HepG2 (cell line): ENCODE measurements around the gene CAMK2A. TPM values are rescaled to one million over a fixed set of nuclear protein-coding genes. Genes with fewer than 3 reads are reported as not detected.

Source experiments
- ELF4 ChIP-seq: sonication (generic); formaldehyde crosslinking; IDR thresholded peaks from 2 replicates; pipeline ENCODE4 v1.5.0; 2020; ENCODE audit warnings: missing genetic modification reagents, mild to moderate bottlenecking, moderate library complexity, borderline replicate concordance
- FOSL1 ChIP-seq: sonication (generic); formaldehyde crosslinking; IDR thresholded peaks from 2 replicates; pipeline ENCODE4 v1.9.0; 2021; ENCODE audit warnings: missing genetic modification reagents, borderline replicate concordance
- TARDBP ChIP-seq: sonication (generic); formaldehyde crosslinking; IDR thresholded peaks from 2 replicates; pipeline ENCODE4 v1.8.0; 2022; ENCODE audit warnings: mild to moderate bottlenecking, missing genetic modification reagents
- TEAD3 ChIP-seq: optimal IDR thresholded peaks from 2 replicates; pipeline ENCODE3; 2016; ENCODE audit warnings: borderline replicate concordance
- YY1 ChIP-seq: IDR thresholded peaks from 2 replicates; pipeline ENCODE4 v1.6.1; 2011; ENCODE audit warnings: low read length, low read depth, moderate library complexity, mild to moderate bottlenecking; ENCODE audit not compliant: insufficient read depth, insufficient replicate concordance
- ZMYM4 ChIP-seq: sonication (generic); formaldehyde crosslinking; IDR thresholded peaks from 2 replicates; pipeline ENCODE4 v1.8.1; 2023; ENCODE audit warnings: mild to moderate bottlenecking, missing genetic modification reagents
- polyA plus RNA-seq, 8 experiments: library from polyadenylated mRNA; depleted of rRNA in 3 of 8; stranded (reverse) in 7 of 8; unstranded in 1 of 8; fragments of >200 nt; fragmentation: Illumina TruSeq in 4 of 8; extraction: Trizol in 4 of 8; gene quantifications; 2 replicates each; pipeline versions ENCODE4 v1.2.1 to v1.2.3, GENCODE V29; 2011 to 2016; ENCODE audit warnings: low read depth in 4 of 8, missing spikeins in 1 of 8, mixed read lengths in 1 of 8; ENCODE audit not compliant: insufficient read depth in 1 of 8
- total RNA-seq, 5 experiments: library from RNA; depleted of rRNA; stranded (reverse); fragments of >200 nt; fragmentation: Illumina TruSeq; extraction: Trizol; gene quantifications; 2 replicates each; pipeline ENCODE4 v1.2.3, GENCODE V29; 2016; ENCODE audit warnings: low read depth in 1 of 5
- TF ChIP-seq, protein P1 (sequence below): sonication (generic); formaldehyde crosslinking; IDR thresholded peaks from 2 replicates; pipeline ENCODE4 v1.5.0; 2020; ENCODE audit warnings: missing genetic modification reagents
- TF ChIP-seq, protein P2 (sequence below): sonication (generic); formaldehyde crosslinking; IDR thresholded peaks from 2 replicates; pipeline ENCODE4; 2020; ENCODE audit warnings: missing genetic modification reagents, mild to moderate bottlenecking, borderline replicate concordance
- TF ChIP-seq, protein P3 (sequence below): sonication (generic); formaldehyde crosslinking; IDR thresholded peaks from 2 replicates; pipeline ENCODE4 v1.8.0; 2022; ENCODE audit warnings: mild to moderate bottlenecking, missing genetic modification reagents, borderline replicate concordance
- TF ChIP-seq, protein P4 (sequence below): sonication (generic); formaldehyde crosslinking; IDR thresholded peaks from 2 replicates; pipeline ENCODE4 v1.5.0; 2020; ENCODE audit warnings: missing genetic modification reagents, mild to moderate bottlenecking, borderline replicate concordance
- TF ChIP-seq, protein P5 (sequence below): sonication (generic); formaldehyde crosslinking; IDR thresholded peaks from 2 replicates; pipeline ENCODE4 v1.4.0; 2020; ENCODE audit warnings: missing genetic modification reagents, borderline replicate concordance
- TF ChIP-seq, protein P6 (sequence below): IDR thresholded peaks from 2 replicates; pipeline ENCODE4 v1.6.1; 2016; ENCODE audit warnings: mild to moderate bottlenecking

CAMK2A gene
- total and polyA plus RNA-seq, 2 of the 13 experiments (the other 11 are each of a cell fraction or from before 2014, with no cell fraction given): 0.11 TPM; not detected in 1

DNA sequence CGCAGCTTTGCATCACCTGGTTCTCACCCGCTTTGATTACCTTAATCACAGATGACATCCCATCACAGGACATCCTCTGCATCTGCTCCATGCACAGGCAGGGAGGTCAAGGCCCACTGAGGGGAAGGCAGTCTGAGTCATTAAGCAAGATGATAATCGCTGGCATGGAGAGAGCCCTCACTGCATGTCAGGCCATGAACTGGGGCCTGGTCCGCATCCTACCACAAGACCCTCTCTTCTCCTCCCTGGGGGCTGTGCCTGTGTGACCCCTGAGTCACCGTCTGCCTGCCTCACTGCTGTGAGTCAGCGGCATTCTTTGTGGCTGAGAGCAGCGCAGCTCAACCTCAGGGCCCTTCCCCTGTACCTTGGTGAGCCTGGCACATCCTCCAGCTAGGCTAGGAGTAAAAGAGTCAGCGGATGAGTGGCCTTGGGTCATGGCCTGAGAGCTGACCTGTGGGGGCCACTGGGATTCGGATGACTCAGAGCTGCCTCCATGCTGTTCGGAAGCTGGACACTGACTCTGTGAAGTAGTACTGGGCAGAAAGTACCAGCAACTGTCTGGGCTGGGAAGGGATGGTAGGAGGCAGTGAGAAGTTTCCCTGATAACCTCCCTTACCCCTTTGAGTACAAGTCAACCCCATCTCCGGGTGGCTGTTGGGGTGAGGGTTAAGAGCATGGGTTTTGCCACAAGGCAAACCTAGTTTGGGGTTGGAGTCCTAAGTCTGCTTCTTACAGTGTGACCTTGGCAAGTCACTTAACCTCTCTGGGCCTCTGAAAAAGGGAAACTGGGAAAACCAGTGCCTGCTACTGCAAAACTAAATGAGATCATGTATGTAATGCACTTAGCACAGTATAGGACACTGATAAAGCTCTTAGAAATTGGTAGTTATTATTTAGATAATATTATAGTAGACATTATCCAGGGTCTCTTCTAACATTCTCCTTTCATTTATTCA, 27.8 kb upstream of the CAMK2A start (continued):
- TF ChIP-seq, protein P1, sequence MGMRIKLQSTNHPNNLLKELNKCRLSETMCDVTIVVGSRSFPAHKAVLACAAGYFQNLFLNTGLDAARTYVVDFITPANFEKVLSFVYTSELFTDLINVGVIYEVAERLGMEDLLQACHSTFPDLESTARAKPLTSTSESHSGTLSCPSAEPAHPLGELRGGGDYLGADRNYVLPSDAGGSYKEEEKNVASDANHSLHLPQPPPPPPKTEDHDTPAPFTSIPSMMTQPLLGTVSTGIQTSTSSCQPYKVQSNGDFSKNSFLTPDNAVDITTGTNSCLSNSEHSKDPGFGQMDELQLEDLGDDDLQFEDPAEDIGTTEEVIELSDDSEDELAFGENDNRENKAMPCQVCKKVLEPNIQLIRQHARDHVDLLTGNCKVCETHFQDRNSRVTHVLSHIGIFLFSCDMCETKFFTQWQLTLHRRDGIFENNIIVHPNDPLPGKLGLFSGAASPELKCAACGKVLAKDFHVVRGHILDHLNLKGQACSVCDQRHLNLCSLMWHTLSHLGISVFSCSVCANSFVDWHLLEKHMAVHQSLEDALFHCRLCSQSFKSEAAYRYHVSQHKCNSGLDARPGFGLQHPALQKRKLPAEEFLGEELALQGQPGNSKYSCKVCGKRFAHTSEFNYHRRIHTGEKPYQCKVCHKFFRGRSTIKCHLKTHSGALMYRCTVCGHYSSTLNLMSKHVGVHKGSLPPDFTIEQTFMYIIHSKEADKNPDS: 0 out of 2 replicates have a peak, but pooled peaks have one; percentile 29
- TF ChIP-seq, protein P2, sequence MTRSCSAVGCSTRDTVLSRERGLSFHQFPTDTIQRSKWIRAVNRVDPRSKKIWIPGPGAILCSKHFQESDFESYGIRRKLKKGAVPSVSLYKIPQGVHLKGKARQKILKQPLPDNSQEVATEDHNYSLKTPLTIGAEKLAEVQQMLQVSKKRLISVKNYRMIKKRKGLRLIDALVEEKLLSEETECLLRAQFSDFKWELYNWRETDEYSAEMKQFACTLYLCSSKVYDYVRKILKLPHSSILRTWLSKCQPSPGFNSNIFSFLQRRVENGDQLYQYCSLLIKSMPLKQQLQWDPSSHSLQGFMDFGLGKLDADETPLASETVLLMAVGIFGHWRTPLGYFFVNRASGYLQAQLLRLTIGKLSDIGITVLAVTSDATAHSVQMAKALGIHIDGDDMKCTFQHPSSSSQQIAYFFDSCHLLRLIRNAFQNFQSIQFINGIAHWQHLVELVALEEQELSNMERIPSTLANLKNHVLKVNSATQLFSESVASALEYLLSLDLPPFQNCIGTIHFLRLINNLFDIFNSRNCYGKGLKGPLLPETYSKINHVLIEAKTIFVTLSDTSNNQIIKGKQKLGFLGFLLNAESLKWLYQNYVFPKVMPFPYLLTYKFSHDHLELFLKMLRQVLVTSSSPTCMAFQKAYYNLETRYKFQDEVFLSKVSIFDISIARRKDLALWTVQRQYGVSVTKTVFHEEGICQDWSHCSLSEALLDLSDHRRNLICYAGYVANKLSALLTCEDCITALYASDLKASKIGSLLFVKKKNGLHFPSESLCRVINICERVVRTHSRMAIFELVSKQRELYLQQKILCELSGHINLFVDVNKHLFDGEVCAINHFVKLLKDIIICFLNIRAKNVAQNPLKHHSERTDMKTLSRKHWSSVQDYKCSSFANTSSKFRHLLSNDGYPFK: 0 out of 2 replicates have a peak, but pooled peaks have one; percentile 29
- TF ChIP-seq YY1 (peak; percentile 32), ELF4 (CRISPR knock-in tag) (no peak), TARDBP (0 out of 2 replicates have a peak, but pooled peaks have one; percentile 11), FOSL1 (CRISPR knock-in tag) (peak; percentile 70), ZMYM4 (no peak), TEAD3 (CRISPR knock-in tag) (peak; percentile 75)
- TF ChIP-seq, protein P3, sequence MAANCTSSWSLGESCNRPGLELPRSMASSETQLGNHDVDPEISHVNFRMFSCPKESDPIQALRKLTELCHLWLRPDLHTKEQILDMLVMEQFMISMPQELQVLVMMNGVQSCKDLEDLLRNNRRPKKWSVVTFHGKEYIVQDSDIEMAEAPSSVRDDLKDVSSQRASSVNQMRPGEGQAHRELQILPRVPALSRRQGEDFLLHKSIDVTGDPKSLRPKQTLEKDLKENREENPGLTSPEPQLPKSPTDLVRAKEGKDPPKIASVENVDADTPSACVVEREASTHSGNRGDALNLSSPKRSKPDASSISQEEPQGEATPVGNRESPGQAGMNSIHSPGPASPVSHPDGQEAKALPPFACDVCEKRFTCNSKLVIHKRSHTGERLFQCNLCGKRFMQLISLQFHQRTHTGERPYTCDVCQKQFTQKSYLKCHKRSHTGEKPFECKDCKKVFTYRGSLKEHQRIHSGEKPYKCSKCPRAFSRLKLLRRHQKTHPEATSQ (CRISPR knock-in tag): 0 out of 2 replicates have a peak, but pooled peaks have one; percentile 56
- TF ChIP-seq, protein P4, sequence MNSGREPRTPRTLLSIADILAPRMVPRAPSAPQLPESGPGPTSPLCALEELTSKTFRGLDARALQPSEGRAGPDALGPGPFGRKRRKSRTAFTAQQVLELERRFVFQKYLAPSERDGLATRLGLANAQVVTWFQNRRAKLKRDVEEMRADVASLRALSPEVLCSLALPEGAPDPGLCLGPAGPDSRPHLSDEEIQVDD: no peak
- TF ChIP-seq, protein P5, sequence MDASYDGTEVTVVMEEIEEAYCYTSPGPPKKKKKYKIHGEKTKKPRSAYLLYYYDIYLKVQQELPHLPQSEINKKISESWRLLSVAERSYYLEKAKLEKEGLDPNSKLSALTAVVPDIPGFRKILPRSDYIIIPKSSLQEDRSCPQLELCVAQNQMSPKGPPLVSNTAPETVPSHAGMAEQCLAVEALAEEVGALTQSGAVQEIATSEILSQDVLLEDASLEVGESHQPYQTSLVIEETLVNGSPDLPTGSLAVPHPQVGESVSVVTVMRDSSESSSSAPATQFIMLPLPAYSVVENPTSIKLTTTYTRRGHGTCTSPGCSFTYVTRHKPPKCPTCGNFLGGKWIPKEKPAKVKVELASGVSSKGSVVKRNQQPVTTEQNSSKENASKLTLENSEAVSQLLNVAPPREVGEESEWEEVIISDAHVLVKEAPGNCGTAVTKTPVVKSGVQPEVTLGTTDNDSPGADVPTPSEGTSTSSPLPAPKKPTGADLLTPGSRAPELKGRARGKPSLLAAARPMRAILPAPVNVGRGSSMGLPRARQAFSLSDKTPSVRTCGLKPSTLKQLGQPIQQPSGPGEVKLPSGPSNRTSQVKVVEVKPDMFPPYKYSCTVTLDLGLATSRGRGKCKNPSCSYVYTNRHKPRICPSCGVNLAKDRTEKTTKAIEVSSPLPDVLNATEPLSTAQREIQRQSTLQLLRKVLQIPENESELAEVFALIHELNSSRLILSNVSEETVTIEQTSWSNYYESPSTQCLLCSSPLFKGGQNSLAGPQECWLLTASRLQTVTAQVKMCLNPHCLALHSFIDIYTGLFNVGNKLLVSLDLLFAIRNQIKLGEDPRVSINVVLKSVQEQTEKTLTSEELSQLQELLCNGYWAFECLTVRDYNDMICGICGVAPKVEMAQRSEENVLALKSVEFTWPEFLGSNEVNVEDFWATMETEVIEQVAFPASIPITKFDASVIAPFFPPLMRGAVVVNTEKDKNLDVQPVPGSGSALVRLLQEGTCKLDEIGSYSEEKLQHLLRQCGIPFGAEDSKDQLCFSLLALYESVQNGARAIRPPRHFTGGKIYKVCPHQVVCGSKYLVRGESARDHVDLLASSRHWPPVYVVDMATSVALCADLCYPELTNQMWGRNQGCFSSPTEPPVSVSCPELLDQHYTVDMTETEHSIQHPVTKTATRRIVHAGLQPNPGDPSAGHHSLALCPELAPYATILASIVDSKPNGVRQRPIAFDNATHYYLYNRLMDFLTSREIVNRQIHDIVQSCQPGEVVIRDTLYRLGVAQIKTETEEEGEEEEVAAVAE (CRISPR knock-in tag): no peak
- TF ChIP-seq, protein P6, sequence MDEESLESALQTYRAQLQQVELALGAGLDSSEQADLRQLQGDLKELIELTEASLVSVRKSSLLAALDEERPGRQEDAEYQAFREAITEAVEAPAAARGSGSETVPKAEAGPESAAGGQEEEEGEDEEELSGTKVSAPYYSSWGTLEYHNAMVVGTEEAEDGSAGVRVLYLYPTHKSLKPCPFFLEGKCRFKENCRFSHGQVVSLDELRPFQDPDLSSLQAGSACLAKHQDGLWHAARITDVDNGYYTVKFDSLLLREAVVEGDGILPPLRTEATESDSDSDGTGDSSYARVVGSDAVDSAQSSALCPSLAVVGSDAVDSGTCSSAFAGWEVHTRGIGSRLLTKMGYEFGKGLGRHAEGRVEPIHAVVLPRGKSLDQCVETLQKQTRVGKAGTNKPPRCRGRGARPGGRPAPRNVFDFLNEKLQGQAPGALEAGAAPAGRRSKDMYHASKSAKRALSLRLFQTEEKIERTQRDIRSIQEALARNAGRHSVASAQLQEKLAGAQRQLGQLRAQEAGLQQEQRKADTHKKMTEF (CRISPR knock-in tag): peak; percentile 51
